Breast epithelium (tissue), 4 donors: ENCODE results near the gene ST7L. TPM values are rescaled to one million over a fixed set of nuclear protein-coding genes. Genes with fewer than 3 reads are reported as not detected.

ENCODE experiments used
- DNase-seq, 2 donors: peaks; one replicate each; pipeline ENCODE4 v3.0.0-alpha.2; 2019; ENCODE audit warnings: low spot score in 2 of 2
- H3K27ac ChIP-seq, 2 donors: fragments of 200-600 bp; sonication (generic) in 1 of 2; one replicate each; pipeline ENCODE4 v1.5.1; 2016 to 2019; ENCODE audit warnings: mild to moderate bottlenecking in 1 of 2
- H3K27me3 ChIP-seq, 2 donors: fragments of 200-600 bp; sonication (generic) in 1 of 2; one replicate each; pipeline versions ENCODE4 v1.5.1 to v1.6.0; 2017 to 2019; ENCODE audit warnings: control low read depth in 1 of 2, mild to moderate bottlenecking in 1 of 2
- H3K36me3 ChIP-seq: fragments of 200-600 bp; one replicate; pipeline ENCODE4 v1.5.1; 2019
- H3K4me1 ChIP-seq, 2 donors: fragments of 200-600 bp; sonication (generic); one replicate each; pipeline ENCODE4 v1.5.1; 2016 to 2019; ENCODE audit warnings: control low read depth in 1 of 2
- H3K4me3 ChIP-seq, 3 donors: fragments of 200-600 bp; sonication (generic); 1 replicate in 2 of 3; 2 replicates in 1 of 3; pipeline ENCODE4 v1.5.1; 2016 to 2019; ENCODE audit warnings: mild to moderate bottlenecking in 3 of 3, moderate library complexity in 2 of 3
- H3K9me3 ChIP-seq, 2 donors: fragments of 200-600 bp; sonication (generic) in 1 of 2; one replicate each; pipeline ENCODE4 v1.5.1; 2016 to 2019; ENCODE audit warnings: control low read depth in 1 of 2
- CTCF ChIP-seq, 3 donors: fragments of 450-650 bp; IDR thresholded peaks; one replicate each; pipeline ENCODE4 v1.5.1; 2016 to 2017; ENCODE audit warnings: antibody characterized with exemption in 3 of 3, mild to moderate bottlenecking in 3 of 3, moderate library complexity in 3 of 3
- POLR2A ChIP-seq: fragments of 450-650 bp; IDR thresholded peaks from one replicate; pipeline ENCODE4 v1.6.1; 2016; ENCODE audit warnings: antibody characterized with exemption, mild to moderate bottlenecking, moderate library complexity
- POLR2AphosphoS5 ChIP-seq, 3 donors: sonication (generic); formaldehyde crosslinking; IDR thresholded peaks; one replicate each; pipeline ENCODE4 v1.6.1; 2017; ENCODE audit warnings: antibody characterized with exemption in 3 of 3
- intact Hi-C: fragments of 100-400 bp; cut with DNase I; formaldehyde crosslinking; loops from one replicate; pipeline ENCODE4 v1.15.1; 2023; ENCODE audit warnings: low total_unique reads
- total RNA-seq, 3 donors: library from RNA; depleted of rRNA; stranded (reverse); fragments of >200 nt; gene quantifications; one replicate each; pipeline ENCODE4 v1.1.0, GENCODE V29; 2016

The ST7L gene
- total RNA-seq, 3 donors from 2014 or later = 20.6 to 36.0 (median 25.9) TPM

- H3K9me3 ChIP-seq = no peaks in the 10 kb centered on the region
- H3K4me3 ChIP-seq = no peak overlapping the region
- H3K36me3 ChIP-seq = no peaks in the 10 kb centered on the region
- no peak overlapping the region for H3K27ac ChIP-seq
- intact Hi-C loops = no loop called here
- H3K4me1 ChIP-seq = no peaks in the 10 kb centered on the region
- TF ChIP-seq POLR2A = no peak
- TF ChIP-seq POLR2AphosphoS5 (IDR thresholded peaks at IDR 0.05) = no peak
- TF ChIP-seq CTCF (IDR thresholded peaks at IDR 0.05) = no peak
- no peak for DNase-seq
- no peaks in the 10 kb centered on the region for H3K27me3 ChIP-seq
Observed at GRCh38 chr1:112529301-112529700, 89.6 kb downstream of the ST7L start.

- Histone ChIP-seq H3K27ac (no peak overlapping the region), H3K4me3 (no peak overlapping the region), H3K27me3 (no peaks in the 10 kb centered on the region), H3K4me1 (no peaks in the 10 kb centered on the region), H3K36me3 (no peaks in the 10 kb centered on the region), H3K9me3 (no peaks in the 10 kb centered on the region)
- no peak for TF ChIP-seq POLR2A
- TF ChIP-seq POLR2AphosphoS5 (IDR thresholded peaks at IDR 0.05) = no peak
- no peak for TF ChIP-seq CTCF (IDR thresholded peaks at IDR 0.05)
- DNase-seq = no peak
- intact Hi-C loops = no loop called here
Observed at GRCh38 chr1:112528076-112528475, 90.9 kb downstream of the ST7L start.

- H3K9me3 ChIP-seq = no peaks in the 10 kb centered on the region
- H3K4me1 ChIP-seq = no peaks in the 10 kb centered on the region
- TF ChIP-seq POLR2A (no peak), CTCF (IDR thresholded peaks at IDR 0.05) (no peak), POLR2AphosphoS5 (IDR thresholded peaks at IDR 0.05) (no peak)
- no peak overlapping the region for H3K4me3 ChIP-seq
- DNase-seq = no peak
- H3K36me3 ChIP-seq = no peaks in the 10 kb centered on the region
- H3K27me3 ChIP-seq = no peaks in the 10 kb centered on the region
- no peak overlapping the region for H3K27ac ChIP-seq
- intact Hi-C loops = no loop called here
Observed at GRCh38 chr1:112527266-112528010, 91.5 kb downstream of the ST7L start.

- Histone ChIP-seq H3K36me3 (no peaks in the 10 kb centered on the region), H3K9me3 (no peaks in the 10 kb centered on the region), H3K4me3 (no peak overlapping the region), H3K27me3 (no peaks in the 10 kb centered on the region), H3K27ac (no peak overlapping the region), H3K4me1 (no peaks in the 10 kb centered on the region)
- intact Hi-C loops = no loop called here
- no peak for TF ChIP-seq POLR2A
- no peak for TF ChIP-seq CTCF (IDR thresholded peaks at IDR 0.05)
- TF ChIP-seq POLR2AphosphoS5 (IDR thresholded peaks at IDR 0.05) = no peak
- DNase-seq = no peak
Observed at GRCh38 chr1:112524986-112525385, 94.0 kb downstream of the ST7L start.

- intact Hi-C loops = no loop called here
- Histone ChIP-seq H3K27me3 (no peaks in the 10 kb centered on the region), H3K4me1 (no peaks in the 10 kb centered on the region), H3K36me3 (no peaks in the 10 kb centered on the region), H3K27ac (no peak overlapping the region), H3K9me3 (no peaks in the 10 kb centered on the region), H3K4me3 (no peak overlapping the region)
- no peak for DNase-seq
- TF ChIP-seq CTCF (IDR thresholded peaks at IDR 0.05) (no peak), POLR2AphosphoS5 (IDR thresholded peaks at IDR 0.05) (no peak), POLR2A (no peak)
Observed at GRCh38 chr1:112524251-112524650, 94.7 kb downstream of the ST7L start.
